ENCODE results near the gene GOSR1.
"Not testable (repeated sequence)": the region's sequence is repeated elsewhere in the genome, so short reads cannot be mapped to it uniquely, and the experiment has no call there.

Gene GOSR1

DNA sequence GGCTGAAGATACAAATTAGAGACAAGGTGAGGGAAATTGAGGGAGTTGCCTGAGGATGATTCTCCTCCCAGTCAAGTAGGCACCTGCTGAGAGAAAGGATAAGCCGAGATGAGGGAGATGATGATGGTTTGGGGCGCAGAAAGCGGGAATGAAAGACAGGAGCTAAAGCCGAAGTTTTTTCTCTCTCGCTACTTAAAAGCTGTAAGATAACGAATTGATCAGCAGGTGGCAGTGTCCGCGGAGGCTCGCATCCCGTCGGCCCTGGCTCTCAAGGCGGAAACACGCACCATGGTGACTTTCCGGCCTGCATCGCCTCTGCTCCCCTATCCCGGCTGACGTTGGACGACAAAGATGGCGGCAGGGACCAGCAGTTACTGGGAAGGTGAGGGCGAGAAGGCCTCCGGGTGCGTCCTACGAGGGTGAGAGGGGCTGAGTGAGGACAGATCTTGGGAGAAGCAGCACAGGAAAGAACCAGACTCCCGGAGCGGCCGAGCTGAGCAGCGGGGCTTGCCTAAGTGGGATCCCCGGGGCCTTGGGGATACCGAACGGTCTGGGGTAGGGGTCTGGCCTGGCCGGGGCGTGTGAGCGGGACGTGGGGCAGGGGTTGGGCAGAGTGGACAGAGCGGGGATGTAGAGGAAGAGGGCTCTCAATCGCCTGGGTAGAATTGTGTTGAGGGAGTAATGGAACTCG is at the start of gene GOSR1:
TSS of gene GOSR1 (plus strand) at position 326 of the 691 bp plus-strand sequence. CDS start at position 352, 26 bp downstream.
- peak; percentile 61 for TF ChIP-seq CTCF (IDR thresholded peaks at IDR 0.05; ENCODE audit: extremely low read depth, missing control alignments)
- peak; percentile 89 for DNase-seq (ENCODE audit: low spot score)

- TF ChIP-seq CTCF (IDR thresholded peaks at IDR 0.05; ENCODE audit: extremely low read depth, missing control alignments) = no peak
Measured at GRCh38 chr17:30427611-30428010, 49.6 kb upstream of the GOSR1 start.

DNA sequence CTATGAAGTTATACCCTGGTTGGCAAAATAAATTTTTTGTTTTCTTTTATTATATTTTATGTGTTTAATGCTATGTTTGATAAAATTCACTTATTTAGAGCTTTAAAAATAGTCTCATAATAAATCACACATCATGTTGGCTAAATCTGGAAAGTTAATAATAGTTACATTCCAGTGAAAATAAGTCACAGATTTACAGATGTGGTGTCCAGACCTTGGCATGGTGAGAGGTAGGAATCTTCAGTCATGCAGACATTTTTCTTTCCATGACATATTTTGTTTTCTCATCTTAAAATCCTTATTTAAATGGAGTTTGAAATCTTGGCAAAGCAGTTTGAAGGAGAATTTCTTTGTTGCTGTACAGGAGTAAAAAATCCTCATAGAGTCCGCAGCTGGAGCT is 48.1 kb upstream of the GOSR1 start:
- TF ChIP-seq CTCF (IDR thresholded peaks at IDR 0.05; ENCODE audit: extremely low read depth, missing control alignments) = no peak
- DNase-seq (ENCODE audit: low spot score) = no peak

More at GRCh38 chr17:30427611-30428010, 49.6 kb upstream of the GOSR1 start:
- no peak for DNase-seq (ENCODE audit: low spot score)

DNA sequence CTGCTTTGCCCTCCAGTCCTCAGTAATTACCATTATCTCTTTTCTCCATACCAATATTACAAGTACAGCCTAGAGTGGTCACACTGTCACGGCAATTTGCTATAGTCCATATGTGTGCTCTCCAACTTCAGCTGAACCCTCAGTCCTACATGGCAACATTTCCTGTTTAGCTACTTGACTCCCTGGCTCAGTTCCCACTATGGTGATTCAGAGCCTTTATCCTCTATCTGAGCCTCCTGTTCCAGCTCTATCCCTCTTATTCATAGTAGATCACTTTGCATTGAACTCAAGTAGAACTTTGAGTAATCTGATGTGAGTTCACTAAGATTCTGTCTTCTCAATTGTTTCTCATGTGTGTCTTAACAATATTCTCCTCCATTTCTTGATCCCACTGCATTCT is 43.7 kb upstream of the GOSR1 start:
- no peak for DNase-seq (ENCODE audit: low spot score)
- TF ChIP-seq CTCF (IDR thresholded peaks at IDR 0.05; ENCODE audit: extremely low read depth, missing control alignments) = no peak

- TF ChIP-seq CTCF (IDR thresholded peaks at IDR 0.05; ENCODE audit: extremely low read depth, missing control alignments) = no peak
- DNase-seq (ENCODE audit: low spot score) = no peak
Measured at GRCh38 chr17:30436729-30437128, 40.5 kb upstream of the GOSR1 start.

DNA sequence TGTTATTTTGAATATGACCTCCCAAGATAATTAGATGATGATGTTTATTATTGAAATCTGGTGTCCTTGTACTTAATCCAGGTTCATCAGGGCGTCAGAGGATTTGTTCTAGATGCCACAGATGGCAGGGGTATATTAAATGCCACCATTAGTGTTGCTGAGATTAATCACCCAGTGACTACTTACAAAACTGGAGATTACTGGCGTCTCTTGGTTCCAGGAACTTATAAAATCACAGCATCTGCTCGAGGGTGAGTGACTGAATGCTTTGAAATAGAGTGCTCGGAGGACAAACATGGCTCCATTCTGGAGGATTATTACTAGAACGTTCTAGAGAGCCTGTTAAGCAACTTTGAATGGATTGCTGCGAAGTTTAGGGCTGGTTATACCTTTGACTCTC is 33.5 kb upstream of the GOSR1 start:
- no peak for TF ChIP-seq CTCF (IDR thresholded peaks at IDR 0.05; ENCODE audit: extremely low read depth, missing control alignments)

DNA sequence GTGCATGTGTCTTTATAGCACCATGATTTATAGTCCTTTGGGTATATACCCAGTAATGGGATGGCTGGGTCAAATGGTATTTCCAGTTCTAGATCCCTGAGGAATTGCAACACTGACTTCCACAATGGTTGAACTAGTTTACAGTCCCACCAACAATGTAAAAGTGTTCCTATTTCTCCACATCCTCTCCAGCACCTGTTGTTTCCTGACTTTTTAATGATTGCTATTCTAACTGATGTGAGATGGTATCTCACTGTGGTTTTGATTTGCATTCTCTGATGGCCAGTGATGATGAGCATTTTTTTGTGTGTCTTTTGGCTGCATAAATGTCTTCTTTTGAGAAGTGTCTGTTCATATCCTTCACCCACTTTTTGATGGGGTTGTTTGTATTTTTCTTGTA is 30.6 kb upstream of the GOSR1 start:
- not testable (repeated sequence) for DNase-seq (ENCODE audit: low spot score)

More for the DNA sequence above, 33.5 kb upstream of the GOSR1 start:
- DNase-seq (ENCODE audit: low spot score) = no peak

DNA sequence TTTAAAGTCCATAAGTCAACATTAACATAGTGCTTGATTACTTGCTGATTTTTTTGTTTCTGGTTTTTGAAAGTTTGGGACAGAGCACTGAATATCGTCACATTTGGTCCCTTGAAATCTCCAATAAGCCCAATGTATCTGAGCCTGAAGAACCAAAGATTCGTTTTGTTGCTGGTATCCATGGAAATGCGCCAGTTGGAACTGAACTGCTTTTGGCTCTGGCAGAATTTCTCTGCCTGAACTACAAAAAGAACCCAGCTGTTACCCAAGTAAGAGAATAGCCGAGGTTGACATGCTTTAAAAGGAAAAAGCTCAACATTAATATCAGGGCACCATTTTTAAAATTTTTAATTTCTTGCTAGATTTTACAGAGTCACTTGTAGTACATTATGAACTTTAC is 27.7 kb upstream of the GOSR1 start:
- no peak for DNase-seq (ENCODE audit: low spot score)
- no peak for TF ChIP-seq CTCF (IDR thresholded peaks at IDR 0.05; ENCODE audit: extremely low read depth, missing control alignments)
